HS-27A (cell line): Measurements from ENCODE around the gene NTF4.
"Not testable (repeated sequence)": the region's sequence is repeated elsewhere in the genome, so short reads cannot be mapped to it uniquely, and the experiment has no call there.

Source experiments
- DNase-seq: peaks from one replicate; pipeline ENCODE4 v3.0.0-alpha.2; 2012; ENCODE audit warnings: low read depth, missing footprints

NTF4 gene

DNA sequence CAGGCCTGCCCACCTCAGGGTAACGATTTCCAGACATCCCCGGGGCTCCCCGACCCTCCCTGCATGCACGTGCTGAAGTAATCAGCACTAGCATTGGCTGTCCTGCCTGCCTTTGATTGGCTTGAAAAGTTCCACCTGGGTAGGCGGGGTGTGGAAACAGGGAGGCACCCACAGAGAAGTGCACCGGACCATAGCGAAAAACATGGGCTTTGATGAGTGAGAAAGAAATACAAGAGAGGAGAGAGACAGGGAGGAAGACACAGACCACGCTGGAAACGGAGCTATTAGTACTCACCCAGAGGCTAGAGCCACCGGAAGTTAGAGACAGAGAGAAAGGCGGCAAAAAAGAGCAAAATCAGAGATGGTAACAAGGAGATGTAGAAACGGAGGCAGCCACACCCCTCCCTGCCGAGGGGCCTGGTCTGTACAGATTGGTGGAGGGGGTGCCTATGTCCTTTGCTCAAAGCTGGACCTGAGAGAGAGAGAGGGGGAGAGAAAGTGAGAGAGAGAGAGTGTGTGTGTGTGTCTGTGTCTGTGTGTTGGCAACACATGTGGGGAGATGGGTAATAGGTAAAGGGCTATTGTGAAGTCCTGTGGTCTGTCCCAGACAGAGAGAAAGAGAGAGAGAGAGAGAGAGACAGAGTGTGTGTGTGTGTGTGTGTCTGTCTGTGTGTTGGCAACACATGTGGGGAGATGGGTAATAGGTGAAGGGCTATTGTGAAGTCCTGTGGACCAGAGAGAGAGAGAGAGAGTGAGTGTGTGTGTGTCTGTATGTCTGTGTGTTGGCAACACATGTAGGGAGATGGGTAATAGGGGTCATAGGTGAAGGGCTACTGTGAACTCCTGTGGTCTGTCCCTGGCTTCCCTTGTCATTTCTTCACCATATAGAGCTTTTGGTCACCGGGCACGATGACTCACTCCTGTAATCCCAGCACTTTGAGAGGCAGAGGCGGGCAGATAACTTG lies 43.4 kb downstream of the NTF4 start:
- DNase-seq, result peak; percentile 53

- DNase-seq, result no peak
These were observed 44.3 kb downstream of the NTF4 start for GRCh38 chr19:49020342-49020741.

GRCh38 chr19:49019242-49019932 lies 45.2 kb downstream of the NTF4 start:
- DNase-seq, result no peak

GRCh38 chr19:49018388-49019241 lies 46.0 kb downstream of the NTF4 start:
- not testable (repeated sequence) for DNase-seq

DNA sequence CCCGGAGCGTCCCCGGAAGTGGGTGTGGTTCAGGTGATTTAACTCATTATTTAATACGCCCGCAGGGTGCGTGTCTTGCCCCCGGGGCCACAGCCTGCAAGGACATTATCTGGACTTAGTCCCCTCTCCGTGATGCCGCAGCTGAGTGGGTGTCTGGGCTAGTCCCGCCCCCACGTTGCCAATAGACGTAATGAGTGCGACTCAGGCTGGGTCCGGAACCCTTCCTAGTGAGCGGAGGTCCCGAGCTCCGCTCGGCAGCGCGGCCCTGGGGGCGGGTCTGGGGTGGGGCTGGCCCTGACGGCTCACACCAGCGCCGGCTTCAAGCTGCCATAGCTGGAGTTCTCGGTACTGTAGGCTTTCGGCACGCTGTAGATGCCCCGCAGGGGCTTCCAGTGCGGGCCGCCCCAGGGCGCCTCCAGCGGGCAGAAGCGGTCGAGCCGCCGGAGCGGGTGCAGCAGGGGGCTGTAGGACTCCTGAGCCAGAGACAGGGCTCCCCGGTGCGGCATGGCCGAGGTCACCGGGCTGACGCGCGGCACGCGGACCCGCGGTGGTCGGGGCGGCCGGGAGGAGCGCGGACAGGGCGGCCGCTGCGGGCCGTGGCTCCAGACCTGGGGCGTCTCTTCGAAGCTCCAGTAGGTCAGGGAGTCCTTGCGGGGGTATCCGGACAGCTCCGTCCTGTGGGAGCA lies 46.8 kb downstream of the NTF4 start:
- no peak for DNase-seq

- no peak for DNase-seq
These were observed 47.5 kb downstream of the NTF4 start, which contains the start of gene LHB for GRCh38 chr19:49017041-49017665. Gene LHB (minus strand): TSS chr19:49017091. CDS start chr19:49017081, 10 bp downstream.

DNA sequence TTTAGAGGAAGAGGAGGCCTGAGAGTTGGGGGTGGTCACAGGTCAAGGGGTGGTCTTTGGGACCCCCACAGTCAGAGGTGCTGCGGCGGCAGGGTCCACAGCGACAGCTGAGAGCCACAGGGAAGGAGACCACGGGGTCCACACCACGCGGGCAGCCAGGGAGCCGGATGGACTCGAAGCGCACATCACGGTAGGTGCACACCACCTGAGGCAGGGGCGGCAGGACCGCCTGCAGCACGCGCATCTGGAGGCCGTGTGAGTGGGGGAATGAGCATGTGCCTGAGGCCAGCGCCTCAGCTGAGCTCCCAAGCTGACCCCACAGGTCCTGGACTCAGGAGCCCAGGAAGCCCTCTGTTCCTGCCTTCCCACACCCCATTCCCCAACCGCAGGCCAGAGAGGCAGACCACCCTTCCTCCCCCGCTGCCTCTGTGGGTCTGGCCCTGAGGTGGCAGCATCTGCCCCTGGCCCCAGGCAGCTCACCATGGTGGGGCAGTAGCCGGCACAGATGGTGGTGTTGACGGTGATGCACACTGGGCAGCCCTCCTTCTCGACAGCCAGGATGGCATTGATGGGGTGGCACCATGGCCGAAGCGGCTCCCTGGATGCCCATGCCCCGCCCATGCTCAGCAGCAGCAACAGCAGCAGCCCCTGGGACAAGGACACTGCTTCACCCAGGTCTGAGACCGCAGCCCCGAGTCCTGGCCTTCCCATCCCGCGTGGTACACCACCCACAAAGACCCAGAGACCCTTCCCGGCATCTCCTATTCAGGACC lies 48.4 kb downstream of the NTF4 start:
- DNase-seq, result no peak

GRCh38 chr19:49014870-49015255 lies 49.8 kb downstream of the NTF4 start:
- DNase-seq, result no peak

- DNase-seq, result no peak
These were observed 50.3 kb downstream of the NTF4 start for GRCh38 chr19:49014123-49014869.

DNA sequence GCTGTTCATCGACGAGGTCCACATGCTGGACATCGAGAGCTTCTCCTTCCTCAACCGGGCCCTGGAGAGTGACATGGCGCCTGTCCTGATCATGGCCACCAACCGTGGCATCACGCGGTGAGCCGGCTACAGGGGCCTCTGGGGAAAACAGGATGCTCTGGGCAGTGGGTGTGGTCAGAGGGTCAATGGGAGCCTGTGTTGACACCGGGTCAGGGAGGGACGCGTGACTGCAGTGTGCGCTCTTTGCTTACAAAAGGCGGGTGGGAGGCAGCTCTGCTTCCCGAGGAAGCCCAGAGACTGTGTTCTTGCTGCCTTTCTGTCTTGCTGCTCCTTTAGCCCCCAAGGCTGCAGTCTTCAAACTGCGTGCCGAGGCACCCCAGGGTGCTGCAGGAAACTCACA lies 53.4 kb downstream of the NTF4 start:
- DNase-seq, result no peak
